ENCODE results near the gene SUOX.

The SUOX gene

DNA sequence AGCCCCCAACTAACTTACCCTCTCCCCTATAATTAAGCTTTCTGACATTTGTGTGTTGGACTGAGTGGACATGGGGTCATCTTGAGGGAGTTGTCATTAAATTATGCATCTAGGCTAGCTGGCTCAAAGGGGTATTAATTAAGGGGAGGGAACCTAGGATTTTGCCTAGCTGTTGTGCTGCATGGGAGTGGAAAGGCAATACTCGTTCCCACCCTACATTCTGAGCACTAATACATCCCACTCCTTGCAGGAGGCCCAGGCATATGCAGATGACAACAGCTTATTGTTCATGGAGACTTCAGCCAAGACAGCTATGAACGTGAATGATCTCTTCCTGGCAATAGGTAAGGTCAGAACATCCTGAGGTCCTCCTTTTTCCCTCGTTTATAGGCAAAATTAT, 6.0 kb upstream of the SUOX start:
- Histone ChIP-seq H3K9me3 (ENCODE audit: control insufficient read depth, low read length) (no peaks in the 10 kb centered on the region), H2BK120ac (ENCODE audit: low read depth, low read length) (no peak overlapping the region), H3K79me1 (replicated peaks; ENCODE audit: low read length, poor library complexity, severe bottlenecking) (peaks cover 9% of the 10 kb centered on the region), H3K18ac (ENCODE audit: low read depth in 1 of 2, low read length in 2 of 2) (no peak overlapping the region), H2BK5ac (ENCODE audit: low read depth, low read length, poor library complexity, severe bottlenecking) (no peak overlapping the region), H2AK5ac (ENCODE audit: low read length, severe bottlenecking) (no peak overlapping the region), H3K9ac (ENCODE audit: low read length) (no peak overlapping the region), H3K23ac (ENCODE audit: low read length in 2 of 2) (no peak overlapping the region), H2BK12ac (ENCODE audit: low read length in 2 of 2) (no peak overlapping the region), H4K8ac (ENCODE audit: low read length) (no peak overlapping the region), H4K91ac (ENCODE audit: low read length) (no peak overlapping the region), H3K27ac (ENCODE audit: low read length, poor library complexity, severe bottlenecking) (no peak overlapping the region), H3K27me3 (ENCODE audit: control insufficient read depth in 1 of 2, insufficient read depth in 1 of 2, low read length in 2 of 2) (no peaks in the 10 kb centered on the region), H3K4me1 (ENCODE audit: control insufficient read depth, insufficient read depth, low read depth, low read length) (no peaks in the 10 kb centered on the region), H3K4me2 (ENCODE audit: low read length, poor library complexity, severe bottlenecking) (no peak overlapping the region), H3K4ac (ENCODE audit: low read depth in 1 of 2, low read length in 2 of 2) (no peak overlapping the region), H3K4me3 (ENCODE audit: insufficient read depth in 1 of 2, low read depth in 1 of 2, low read length in 2 of 2) (no peak overlapping the region), H2BK15ac (ENCODE audit: low read depth, poor library complexity, severe bottlenecking) (no peak overlapping the region), H3K14ac (ENCODE audit: low read length in 2 of 2) (no peak overlapping the region), H2AFZ (ENCODE audit: low read depth, low read length) (no peak overlapping the region), H3K36me3 (ENCODE audit: control insufficient read depth in 1 of 2, insufficient read depth in 2 of 2, low read depth in 1 of 2, low read length in 2 of 2) (peaks cover 63 to 84% of the 10 kb centered on the region in 2 experiments)
- DNase-seq: no peak
- 94% methylated on average over 3 of the region's 3 CpGs for WGBS

DNA sequence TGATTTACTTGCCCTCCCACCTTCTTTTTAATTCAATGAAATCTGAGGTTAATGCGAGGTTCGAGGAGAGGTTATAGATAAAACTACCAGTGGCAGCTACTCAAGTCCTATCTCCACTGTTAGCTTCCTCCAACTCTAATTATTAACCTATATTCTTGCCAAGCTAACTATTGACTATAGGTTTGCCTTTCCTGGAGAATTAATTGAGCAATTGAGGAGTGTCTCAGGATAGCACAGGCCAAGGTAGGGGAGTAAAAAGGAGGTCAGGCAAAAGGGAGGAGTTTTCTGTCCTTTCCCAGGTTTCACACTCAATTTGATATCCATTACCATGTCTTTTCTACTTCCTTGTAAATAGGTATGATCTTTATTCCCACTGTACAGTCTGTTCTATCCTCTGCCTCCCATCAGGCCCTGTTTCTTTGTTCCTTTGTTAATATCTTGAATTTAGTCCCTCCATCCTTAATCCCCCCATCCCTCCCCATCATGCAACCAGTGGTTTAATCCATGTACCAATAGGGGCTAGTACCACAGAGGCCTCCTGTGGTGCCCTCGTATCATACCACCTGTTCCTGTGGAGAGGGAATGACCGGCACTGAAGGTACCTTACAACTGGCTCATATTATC, 3.7 kb upstream of the SUOX start:
- Histone ChIP-seq H3K4me3 (ENCODE audit: insufficient read depth in 1 of 2, low read depth in 1 of 2, low read length in 2 of 2) (no peak overlapping the region), H3K79me1 (replicated peaks; ENCODE audit: low read length, poor library complexity, severe bottlenecking) (peaks cover 11% of the 10 kb centered on the region), H2BK12ac (ENCODE audit: low read length in 2 of 2) (no peak overlapping the region), H2BK15ac (ENCODE audit: low read depth, poor library complexity, severe bottlenecking) (no peak overlapping the region), H3K27ac (ENCODE audit: low read length, poor library complexity, severe bottlenecking) (no peak overlapping the region), H2AK5ac (ENCODE audit: low read length, severe bottlenecking) (no peak overlapping the region), H2AFZ (ENCODE audit: low read depth, low read length) (no peak overlapping the region), H3K4ac (ENCODE audit: low read depth in 1 of 2, low read length in 2 of 2) (no peak overlapping the region), H3K23ac (ENCODE audit: low read length in 2 of 2) (no peak overlapping the region), H3K14ac (ENCODE audit: low read length in 2 of 2) (no peak overlapping the region), H3K4me1 (ENCODE audit: control insufficient read depth, insufficient read depth, low read depth, low read length) (peaks cover 7% of the 10 kb centered on the region), H3K18ac (ENCODE audit: low read depth in 1 of 2, low read length in 2 of 2) (no peak overlapping the region), H2BK120ac (ENCODE audit: low read depth, low read length) (no peak overlapping the region), H3K36me3 (ENCODE audit: control insufficient read depth in 1 of 2, insufficient read depth in 2 of 2, low read depth in 1 of 2, low read length in 2 of 2) (peaks cover 46 to 68% of the 10 kb centered on the region in 2 experiments), H4K91ac (ENCODE audit: low read length) (no peak overlapping the region), H3K9ac (ENCODE audit: low read length) (peak overlapping the region; percentile 25), H3K9me3 (ENCODE audit: control insufficient read depth, low read length) (no peaks in the 10 kb centered on the region), H2BK5ac (ENCODE audit: low read depth, low read length, poor library complexity, severe bottlenecking) (no peak overlapping the region), H3K27me3 (ENCODE audit: control insufficient read depth in 1 of 2, insufficient read depth in 1 of 2, low read length in 2 of 2) (no peaks in the 10 kb centered on the region), H3K4me2 (ENCODE audit: low read length, poor library complexity, severe bottlenecking) (no peak overlapping the region), H4K8ac (ENCODE audit: low read length) (no peak overlapping the region)
- no peak for DNase-seq
- WGBS: 82% methylated on average over 2 of the region's 4 CpGs

- no peak overlapping the region for H4K91ac ChIP-seq (ENCODE audit: low read length)
- 92% methylated on average over 8 of the region's 8 CpGs for WGBS
- no peak for DNase-seq
These were observed 1.7 kb upstream of the SUOX start for GRCh38 chr12:55995366-55995765.

GRCh38 chr12:55996201-55996714, 818 bp upstream of the SUOX start:
- Histone ChIP-seq H2AFZ (ENCODE audit: low read depth, low read length) (no peak overlapping the region), H4K91ac (ENCODE audit: low read length) (no peak overlapping the region), H2BK15ac (ENCODE audit: low read depth, poor library complexity, severe bottlenecking) (no peak overlapping the region), H3K27me3 (ENCODE audit: control insufficient read depth in 1 of 2, insufficient read depth in 1 of 2, low read length in 2 of 2) (no peaks in the 10 kb centered on the region), H4K8ac (ENCODE audit: low read length) (no peak overlapping the region), H3K9ac (ENCODE audit: low read length) (peak overlapping the region; percentile 90), H3K4me3 (ENCODE audit: insufficient read depth in 1 of 2, low read depth in 1 of 2, low read length in 2 of 2) (peak overlapping the region in 1 of 2 experiments; percentile 86), H3K23ac (ENCODE audit: low read length in 2 of 2) (no peak overlapping the region), H3K4me1 (ENCODE audit: control insufficient read depth, insufficient read depth, low read depth, low read length) (peaks cover 11% of the 10 kb centered on the region), H3K36me3 (ENCODE audit: control insufficient read depth in 1 of 2, insufficient read depth in 2 of 2, low read depth in 1 of 2, low read length in 2 of 2) (peaks cover 30 to 42% of the 10 kb centered on the region in 2 experiments), H3K18ac (ENCODE audit: low read depth in 1 of 2, low read length in 2 of 2) (no peak overlapping the region), H2BK5ac (ENCODE audit: low read depth, low read length, poor library complexity, severe bottlenecking) (no peak overlapping the region), H2AK5ac (ENCODE audit: low read length, severe bottlenecking) (no peak overlapping the region), H3K79me1 (replicated peaks; ENCODE audit: low read length, poor library complexity, severe bottlenecking) (peaks cover 16% of the 10 kb centered on the region), H2BK12ac (ENCODE audit: low read length in 2 of 2) (no peak overlapping the region), H3K4ac (ENCODE audit: low read depth in 1 of 2, low read length in 2 of 2) (no peak overlapping the region), H3K4me2 (ENCODE audit: low read length, poor library complexity, severe bottlenecking) (peak overlapping the region; percentile 67), H3K9me3 (ENCODE audit: control insufficient read depth, low read length) (no peaks in the 10 kb centered on the region), H3K14ac (ENCODE audit: low read length in 2 of 2) (no peak overlapping the region), H2BK120ac (ENCODE audit: low read depth, low read length) (no peak overlapping the region), H3K27ac (ENCODE audit: low read length, poor library complexity, severe bottlenecking) (peak overlapping the region; percentile 69)
- 76% methylated on average over 12 of the region's 14 CpGs for WGBS
- peak; percentile 77 for DNase-seq

More at GRCh38 chr12:55995366-55995765, 1.7 kb upstream of the SUOX start:
- Histone ChIP-seq H3K14ac (ENCODE audit: low read length in 2 of 2) (no peak overlapping the region), H2BK5ac (ENCODE audit: low read depth, low read length, poor library complexity, severe bottlenecking) (no peak overlapping the region), H3K18ac (ENCODE audit: low read depth in 1 of 2, low read length in 2 of 2) (no peak overlapping the region), H3K4ac (ENCODE audit: low read depth in 1 of 2, low read length in 2 of 2) (no peak overlapping the region), H2BK12ac (ENCODE audit: low read length in 2 of 2) (no peak overlapping the region), H2BK15ac (ENCODE audit: low read depth, poor library complexity, severe bottlenecking) (no peak overlapping the region), H3K4me1 (ENCODE audit: control insufficient read depth, insufficient read depth, low read depth, low read length) (peaks cover 7% of the 10 kb centered on the region), H3K4me2 (ENCODE audit: low read length, poor library complexity, severe bottlenecking) (no peak overlapping the region), H3K79me1 (replicated peaks; ENCODE audit: low read length, poor library complexity, severe bottlenecking) (peaks cover 18% of the 10 kb centered on the region), H3K36me3 (ENCODE audit: control insufficient read depth in 1 of 2, insufficient read depth in 2 of 2, low read depth in 1 of 2, low read length in 2 of 2) (peaks cover 38 to 51% of the 10 kb centered on the region in 2 experiments), H2BK120ac (ENCODE audit: low read depth, low read length) (no peak overlapping the region), H4K8ac (ENCODE audit: low read length) (no peak overlapping the region), H3K23ac (ENCODE audit: low read length in 2 of 2) (no peak overlapping the region), H2AFZ (ENCODE audit: low read depth, low read length) (no peak overlapping the region), H3K27ac (ENCODE audit: low read length, poor library complexity, severe bottlenecking) (peak overlapping the region; percentile 16), H3K9ac (ENCODE audit: low read length) (no peak overlapping the region), H3K27me3 (ENCODE audit: control insufficient read depth in 1 of 2, insufficient read depth in 1 of 2, low read length in 2 of 2) (no peaks in the 10 kb centered on the region), H3K4me3 (ENCODE audit: insufficient read depth in 1 of 2, low read depth in 1 of 2, low read length in 2 of 2) (no peak overlapping the region), H2AK5ac (ENCODE audit: low read length, severe bottlenecking) (no peak overlapping the region), H3K9me3 (ENCODE audit: control insufficient read depth, low read length) (no peaks in the 10 kb centered on the region)

Data from mesenchymal stem cell (in vitro differentiated cells and primary cell).